Trophoblast cell (in vitro differentiated cells and primary cell): Measurements from ENCODE around the gene SLC18A2.

Source experiments
- DNase-seq, 2 donors: peaks; one replicate each; pipeline ENCODE4 v3.0.0-alpha.2; 2016
- H2AFZ ChIP-seq: 2 replicates; pipeline ENCODE4 v1.6.1; 2013; ENCODE audit warnings: low read length, moderate library complexity, mild to moderate bottlenecking; ENCODE audit not compliant: insufficient read depth, poor library complexity
- H2AK5ac ChIP-seq: 2 replicates; pipeline ENCODE4 v1.6.1; 2013; ENCODE audit warnings: mild to moderate bottlenecking, low read length
- H2BK120ac ChIP-seq: 2 replicates; pipeline ENCODE4 v1.6.1; 2013; ENCODE audit warnings: low read length, mild to moderate bottlenecking, moderate library complexity; ENCODE audit not compliant: insufficient read depth, poor library complexity
- H2BK12ac ChIP-seq: 2 replicates; pipeline ENCODE4 v1.6.1; 2013; ENCODE audit warnings: mild to moderate bottlenecking, low read length, moderate library complexity
- H2BK5ac ChIP-seq: 2 replicates; pipeline ENCODE4 v1.6.1; 2013; ENCODE audit warnings: low read length, low read depth, moderate library complexity, mild to moderate bottlenecking; ENCODE audit not compliant: poor library complexity
- H3K14ac ChIP-seq: 2 replicates; pipeline ENCODE4 v1.6.1; 2013; ENCODE audit warnings: mild to moderate bottlenecking, low read length
- H3K18ac ChIP-seq: 2 replicates; pipeline ENCODE4 v1.6.1; 2013; ENCODE audit warnings: mild to moderate bottlenecking, low read length
- H3K23ac ChIP-seq: 2 replicates; pipeline ENCODE4 v1.6.1; 2013; ENCODE audit warnings: low read length
- H3K27ac ChIP-seq: 2 replicates; pipeline ENCODE4 v1.5.1; 2013; ENCODE audit warnings: low read depth, mild to moderate bottlenecking, inconsistent platforms, low read length, moderate library complexity
- H3K27me3 ChIP-seq: 2 replicates; pipeline ENCODE4 v1.6.1; 2013; ENCODE audit warnings: inconsistent platforms, mild to moderate bottlenecking, low read length, moderate library complexity; ENCODE audit not compliant: insufficient read depth
- H3K36me3 ChIP-seq, 2 experiments: 1 replicate in 1 of 2; 2 replicates in 1 of 2; pipeline ENCODE4 v1.6.1; 2013; ENCODE audit warnings: low read length in 2 of 2, mild to moderate bottlenecking in 2 of 2, moderate library complexity in 1 of 2; ENCODE audit not compliant: insufficient read depth in 2 of 2, control insufficient read depth in 1 of 2
- H3K4ac ChIP-seq: 2 replicates; pipeline ENCODE4 v1.6.1; 2013; ENCODE audit warnings: low read depth, mild to moderate bottlenecking, low read length, moderate library complexity
- H3K4me1 ChIP-seq, 2 experiments: 1 replicate in 1 of 2; 2 replicates in 1 of 2; pipeline ENCODE4 v1.6.1; 2013; ENCODE audit warnings: low read length in 2 of 2, mild to moderate bottlenecking in 2 of 2, moderate library complexity in 1 of 2; ENCODE audit not compliant: insufficient read depth in 2 of 2, control insufficient read depth in 1 of 2
- H3K4me2 ChIP-seq: 2 replicates; pipeline ENCODE4 v1.6.1; 2013; ENCODE audit warnings: inconsistent platforms, mild to moderate bottlenecking, low read length, moderate library complexity
- H3K4me3 ChIP-seq: 2 replicates; pipeline ENCODE4 v1.5.1; 2013; ENCODE audit warnings: mild to moderate bottlenecking, low read depth, low read length, inconsistent platforms
- H3K79me1 ChIP-seq: one replicate; pipeline ENCODE4 v1.6.1; 2013; ENCODE audit warnings: low read length
- H3K79me2 ChIP-seq: 2 replicates; pipeline ENCODE4 v1.6.1; 2013; ENCODE audit warnings: low read length, mild to moderate bottlenecking; ENCODE audit not compliant: control insufficient read depth, insufficient read depth, poor library complexity
- H3K9ac ChIP-seq: 2 replicates; pipeline ENCODE4 v1.6.1; 2013; ENCODE audit warnings: mild to moderate bottlenecking, low read length
- H3K9me3 ChIP-seq: 2 replicates; pipeline ENCODE4 v1.6.1; 2013; ENCODE audit warnings: low read depth, mild to moderate bottlenecking, control low read depth, inconsistent platforms, low read length; ENCODE audit not compliant: insufficient read depth
- H4K12ac ChIP-seq: 2 replicates; pipeline ENCODE4 v1.6.1; 2013; ENCODE audit warnings: low read depth, mild to moderate bottlenecking, low read length, moderate library complexity
- H4K8ac ChIP-seq: 2 replicates; pipeline ENCODE4 v1.6.1; 2013; ENCODE audit warnings: low read depth, mild to moderate bottlenecking, low read length, moderate library complexity
- H4K91ac ChIP-seq: one replicate; pipeline ENCODE4 v1.6.1; 2013; ENCODE audit warnings: low read depth, mild to moderate bottlenecking, low read length, moderate library complexity
- WGBS: extraction: QIAGEN DNeasy Blood & Tissue Kit; methylation state at CpG from one replicate; pipeline ENCODE4 v1.1.7; 2013; ENCODE audit warnings: missing lambda C conversion rate; ENCODE audit not compliant: insufficient read length, insufficient coverage; ENCODE audit errors: extremely low coverage; 5-methylcytosine and 5-hydroxymethylcytosine counted together

Gene SLC18A2

DNA sequence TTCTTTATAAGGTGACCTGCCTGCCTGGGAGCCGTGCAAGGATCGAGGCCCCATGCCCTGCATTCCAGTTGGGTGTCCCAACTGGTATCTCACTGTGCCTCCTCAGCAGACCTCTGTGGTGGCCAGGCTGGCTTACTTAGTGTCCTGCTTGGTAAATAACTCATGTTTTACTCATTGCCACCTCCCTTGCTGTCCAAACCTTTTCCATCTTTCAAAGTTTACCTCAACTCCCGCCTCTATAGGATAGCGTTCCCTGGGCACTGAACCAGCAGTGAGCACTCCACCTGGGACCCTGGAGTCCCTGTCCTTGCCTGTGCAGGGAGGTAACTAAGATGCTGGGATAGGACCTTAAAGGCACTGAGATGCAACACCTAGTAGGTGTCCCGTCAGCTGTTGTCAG lies 33.6 kb downstream of the SLC18A2 start:
- Histone ChIP-seq H3K79me2 (no peaks in the 10 kb centered on the region), H2AK5ac (no peak overlapping the region)

DNA sequence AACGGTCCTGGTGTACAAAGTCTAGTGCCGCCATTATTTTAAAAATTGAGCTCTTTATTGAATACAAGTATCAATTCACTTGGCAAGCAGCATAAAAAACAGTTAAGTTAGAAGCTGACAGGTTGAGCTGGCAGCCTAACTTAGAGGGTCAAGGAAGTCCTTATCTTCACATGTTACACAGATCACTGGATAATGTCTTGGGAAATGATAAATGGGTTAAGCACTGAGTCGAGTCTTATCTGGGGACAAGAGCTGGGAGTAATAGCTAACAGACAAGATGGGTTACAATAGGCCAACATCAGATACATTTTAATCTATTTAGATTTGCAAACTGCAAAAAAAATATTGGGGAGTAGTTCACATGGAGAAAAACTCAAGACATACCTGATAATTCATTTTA lies 34.2 kb downstream of the SLC18A2 start:
- Histone ChIP-seq H2AFZ (no peak overlapping the region), H3K14ac (no peak overlapping the region), H3K4me3 (no peak overlapping the region), H3K18ac (no peak overlapping the region), H3K79me2 (no peaks in the 10 kb centered on the region), H3K4me1 (peaks cover 0 to 7% of the 10 kb centered on the region in 2 experiments), H2BK12ac (no peak overlapping the region), H3K9me3 (no peaks in the 10 kb centered on the region), H4K8ac (no peak overlapping the region), H2BK120ac (no peak overlapping the region), H2AK5ac (no peak overlapping the region), H3K27me3 (no peaks in the 10 kb centered on the region), H2BK5ac (no peak overlapping the region), H4K12ac (no peak overlapping the region), H3K9ac (no peak overlapping the region), H3K36me3 (no peaks in the 10 kb centered on the region), H3K27ac (no peak overlapping the region), H3K79me1 (no peaks in the 10 kb centered on the region), H3K4me2 (no peak overlapping the region), H3K4ac (no peak overlapping the region), H4K91ac (no peak overlapping the region), H3K23ac (no peak overlapping the region)
- no CpG with 5 or more reads among the region's 3 CpGs for WGBS
- DNase-seq, result no peak

More for the DNA sequence above, 33.6 kb downstream of the SLC18A2 start:
- no peak overlapping the region for H3K4me2 ChIP-seq
- H2BK5ac ChIP-seq, result no peak overlapping the region
- no peak overlapping the region for H4K8ac ChIP-seq
- no peak overlapping the region for H3K14ac ChIP-seq
- H3K23ac ChIP-seq, result no peak overlapping the region
- H4K91ac ChIP-seq, result no peak overlapping the region
- H3K27ac ChIP-seq, result no peak overlapping the region
- no CpG with 5 or more reads among the region's 5 CpGs for WGBS
- no peak overlapping the region for H2AFZ ChIP-seq
- no peak overlapping the region for H2BK12ac ChIP-seq
- no peaks in the 10 kb centered on the region for H3K9me3 ChIP-seq
- H2BK120ac ChIP-seq, result no peak overlapping the region
- no peak for DNase-seq
- H3K4me3 ChIP-seq, result no peak overlapping the region
- no peak overlapping the region for H4K12ac ChIP-seq
- H3K9ac ChIP-seq, result no peak overlapping the region
- no peaks in the 10 kb centered on the region for H3K79me1 ChIP-seq
- peaks cover 0 to 7% of the 10 kb centered on the region in 2 experiments for H3K4me1 ChIP-seq
- no peaks in the 10 kb centered on the region for H3K36me3 ChIP-seq
- H3K18ac ChIP-seq, result no peak overlapping the region
- H3K4ac ChIP-seq, result no peak overlapping the region
- H3K27me3 ChIP-seq, result no peaks in the 10 kb centered on the region

DNA sequence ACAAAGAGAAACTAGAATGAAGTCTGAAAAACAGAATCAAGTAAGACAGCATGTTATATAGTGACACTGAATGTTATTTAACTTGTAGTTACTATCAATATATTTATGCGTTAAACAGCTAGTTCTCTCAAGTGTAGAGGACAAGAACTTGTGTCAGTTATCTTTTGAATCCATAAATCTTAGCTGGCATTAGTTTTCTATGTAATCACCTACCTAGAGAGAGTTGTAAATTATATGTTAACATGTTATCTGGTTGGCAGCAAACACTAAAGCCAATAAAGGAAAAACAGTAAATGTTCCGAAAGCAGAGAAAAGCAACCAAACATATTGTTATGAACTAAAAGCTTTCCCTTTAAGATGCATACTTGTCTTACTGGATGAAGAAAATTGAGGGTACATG lies 36.8 kb downstream of the SLC18A2 start:
- no peak overlapping the region for H4K8ac ChIP-seq
- H3K4me2 ChIP-seq, result no peak overlapping the region
- H2BK12ac ChIP-seq, result no peak overlapping the region
- H3K4ac ChIP-seq, result no peak overlapping the region
- H2AFZ ChIP-seq, result no peak overlapping the region
- no peak overlapping the region for H3K23ac ChIP-seq
- no peak overlapping the region for H2AK5ac ChIP-seq
- no peak overlapping the region for H3K4me3 ChIP-seq
- H4K91ac ChIP-seq, result no peak overlapping the region
- H3K14ac ChIP-seq, result no peak overlapping the region
- no peak overlapping the region for H2BK5ac ChIP-seq
- H3K18ac ChIP-seq, result no peak overlapping the region
- no peak overlapping the region for H3K9ac ChIP-seq
- no peak overlapping the region for H4K12ac ChIP-seq
- no peaks in the 10 kb centered on the region for H3K36me3 ChIP-seq
- H3K27me3 ChIP-seq, result no peaks in the 10 kb centered on the region
- no peaks in the 10 kb centered on the region for H3K79me2 ChIP-seq
- no peaks in the 10 kb centered on the region for H3K4me1 ChIP-seq
- H3K9me3 ChIP-seq, result no peaks in the 10 kb centered on the region
- no peaks in the 10 kb centered on the region for H3K79me1 ChIP-seq
- no peak for DNase-seq
- H2BK120ac ChIP-seq, result no peak overlapping the region
- no CpG with 5 or more reads among the region's 2 CpGs for WGBS
- H3K27ac ChIP-seq, result no peak overlapping the region

DNA sequence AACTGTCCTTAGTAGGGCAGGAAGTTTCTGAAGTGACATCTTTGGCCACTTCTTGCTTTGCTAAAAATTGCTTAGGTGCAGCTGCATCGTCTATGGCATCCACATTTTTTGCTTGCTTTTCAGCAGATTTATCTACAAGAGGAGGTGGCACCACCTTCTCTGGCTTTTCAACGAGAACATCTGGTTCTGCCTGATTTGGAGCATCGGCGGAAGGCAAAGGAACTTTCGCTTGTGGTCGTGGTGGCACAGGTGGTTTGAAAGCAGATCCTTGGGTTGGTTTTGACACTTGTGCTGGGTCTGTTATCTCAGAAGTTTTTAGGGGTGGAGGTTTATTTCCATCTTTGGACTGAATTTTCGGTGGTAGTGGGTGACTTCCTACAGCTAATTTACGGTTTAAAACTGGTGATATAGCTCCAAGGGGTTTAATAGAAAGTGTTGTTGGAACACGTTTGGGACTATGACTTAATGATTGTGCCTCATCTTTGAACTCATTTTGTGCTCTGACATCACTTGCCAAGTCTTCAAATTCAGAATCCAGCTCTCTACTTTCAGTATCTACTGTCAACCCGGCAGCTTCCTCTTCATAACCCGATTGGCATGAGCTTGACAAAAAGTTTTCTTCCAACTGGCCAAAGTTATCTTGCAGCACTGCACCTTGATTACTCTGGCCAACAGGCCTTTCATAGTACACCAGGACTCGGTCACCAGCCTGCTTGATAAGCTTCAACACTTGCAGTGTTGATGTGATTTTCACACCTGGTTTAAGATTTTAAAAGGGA lies 44.0 kb downstream of the SLC18A2 start:
- Histone ChIP-seq H3K18ac (no peak overlapping the region), H3K23ac (no peak overlapping the region), H3K27me3 (no peaks in the 10 kb centered on the region), H3K79me1 (no peaks in the 10 kb centered on the region), H2BK12ac (no peak overlapping the region), H4K12ac (no peak overlapping the region), H3K4ac (no peak overlapping the region), H3K4me1 (no peaks in the 10 kb centered on the region), H3K9me3 (no peaks in the 10 kb centered on the region), H3K27ac (no peak overlapping the region), H4K8ac (no peak overlapping the region), H2BK120ac (no peak overlapping the region), H3K36me3 (peaks cover 2 to 12% of the 10 kb centered on the region in 2 experiments), H3K79me2 (no peaks in the 10 kb centered on the region), H3K9ac (no peak overlapping the region), H2AK5ac (no peak overlapping the region), H2BK5ac (no peak overlapping the region), H3K14ac (no peak overlapping the region), H2AFZ (no peak overlapping the region), H3K4me2 (no peak overlapping the region), H3K4me3 (no peak overlapping the region), H4K91ac (no peak overlapping the region)
- DNase-seq, result no peak
- WGBS, result no CpG with 5 or more reads among the region's 12 CpGs
